Ovary (tissue), 9 donors: ENCODE results near the gene PRKCE. TPM values are rescaled to one million over a fixed set of nuclear protein-coding genes. Genes with fewer than 3 reads are reported as not detected.
A peak's percentile ranks its signal among the peaks of the same experiment; 100 is the strongest.

Experiments used
- DNase-seq, 5 donors: peaks; one replicate each; pipeline ENCODE4 v3.0.0-alpha.2; 2019 to 2020
- H3K27ac ChIP-seq, 2 donors: fragments of 200-600 bp; one replicate each; pipeline versions ENCODE4 v1.5.1 to v1.8.0; 2019 to 2022
- H3K27me3 ChIP-seq: fragments of 200-600 bp; one replicate; pipeline ENCODE4 v1.8.0; 2022
- H3K36me3 ChIP-seq: fragments of 200-600 bp; sonication (generic); one replicate; pipeline ENCODE4 v1.5.1; 2019
- H3K4me1 ChIP-seq: one replicate; pipeline ENCODE4 v1.8.1; 2013; ENCODE audit warnings: mild to moderate bottlenecking, moderate library complexity; ENCODE audit not compliant: insufficient read depth
- H3K4me3 ChIP-seq: fragments of 200-600 bp; sonication (generic); one replicate; pipeline ENCODE4 v1.5.1; 2017
- H3K9me3 ChIP-seq, 2 donors: fragments of 200-600 bp in 1 of 2; sonication (generic) in 1 of 2; one replicate each; pipeline versions ENCODE4 v1.5.1 to v1.8.1; 2013 to 2019; ENCODE audit warnings: mild to moderate bottlenecking in 1 of 2, moderate library complexity in 1 of 2
- EP300 ChIP-seq: sonication (generic); formaldehyde crosslinking; IDR thresholded peaks from one replicate; pipeline ENCODE4 v1.6.1; 2017; ENCODE audit warnings: antibody characterized with exemption
- POLR2A ChIP-seq: fragments of 450-650 bp; IDR thresholded peaks from one replicate; pipeline ENCODE4 v1.6.1; 2017; ENCODE audit warnings: antibody characterized with exemption, mild to moderate bottlenecking, moderate library complexity
- WGBS, 3 donors: extraction: QIAGEN DNeasy Blood & Tissue Kit in 1 of 3; methylation state at CpG; one replicate each; pipeline versions ENCODE4 v1.1.5 to v1.1.7; 2013 to 2017; 5-methylcytosine and 5-hydroxymethylcytosine counted together
- intact Hi-C, 4 donors: fragments of 100-400 bp; cut with DNase I; formaldehyde crosslinking; loops; one replicate each; pipeline versions ENCODE4 v1.11.0 to v1.15.1; 2022 to 2023
- polyA plus RNA-seq, 2 donors: library from polyadenylated mRNA; stranded (reverse); fragments of 200-250 nt in 1 of 2; fragments of 350-450 nt in 1 of 2; fragmentation: Illumina TruSeq in 1 of 2; extraction: RNeasy Lipid Tissue Mini Kit (QIAGEN cat#74804) in 1 of 2; gene quantifications; one replicate each; pipeline ENCODE4 v1.2.3, GENCODE V29; 2013 to 2014
- total RNA-seq, 7 donors: library from RNA; depleted of rRNA in 2 of 7; stranded (reverse); fragments of >200 nt in 2 of 7; fragmentation: NEBNext Ultra II Directional in 3 of 7; extraction: Animal tissue kit (Norgen Biotek cat#: 25700) in 3 of 7; gene quantifications; one replicate each; pipeline versions ENCODE4 v1.1.0 to v1.2.4, GENCODE V29; 2016 to 2023
- TF ChIP-seq, protein P1 (sequence below), 3 donors: fragments of 450-650 bp in 2 of 3; fragments of 200-600 bp in 1 of 3; IDR thresholded peaks; one replicate each; pipeline versions ENCODE4 v1.5.1 to v1.8.0; 2016 to 2022; ENCODE audit warnings: antibody characterized with exemption in 3 of 3, mild to moderate bottlenecking in 1 of 3
- donor health status: DM: no; HTN: no; CAD: no; lungs with moderate emphysema.
- donor health status: DM: no; HTN: no; CAD: no.
- donor health status: Bipolar disorder and iron deficiency.
- donor health status: DM: yes; HTN: yes; CAD: no.
- donor health status: DM: no; HTN: no; CAD: no.
- donor health status: DM: yes; HTN: yes; CAD: no.

PRKCE gene
- total and polyA plus RNA-seq, 9 donors: 3.1 to 22.8 (median 12.8) TPM

DNA sequence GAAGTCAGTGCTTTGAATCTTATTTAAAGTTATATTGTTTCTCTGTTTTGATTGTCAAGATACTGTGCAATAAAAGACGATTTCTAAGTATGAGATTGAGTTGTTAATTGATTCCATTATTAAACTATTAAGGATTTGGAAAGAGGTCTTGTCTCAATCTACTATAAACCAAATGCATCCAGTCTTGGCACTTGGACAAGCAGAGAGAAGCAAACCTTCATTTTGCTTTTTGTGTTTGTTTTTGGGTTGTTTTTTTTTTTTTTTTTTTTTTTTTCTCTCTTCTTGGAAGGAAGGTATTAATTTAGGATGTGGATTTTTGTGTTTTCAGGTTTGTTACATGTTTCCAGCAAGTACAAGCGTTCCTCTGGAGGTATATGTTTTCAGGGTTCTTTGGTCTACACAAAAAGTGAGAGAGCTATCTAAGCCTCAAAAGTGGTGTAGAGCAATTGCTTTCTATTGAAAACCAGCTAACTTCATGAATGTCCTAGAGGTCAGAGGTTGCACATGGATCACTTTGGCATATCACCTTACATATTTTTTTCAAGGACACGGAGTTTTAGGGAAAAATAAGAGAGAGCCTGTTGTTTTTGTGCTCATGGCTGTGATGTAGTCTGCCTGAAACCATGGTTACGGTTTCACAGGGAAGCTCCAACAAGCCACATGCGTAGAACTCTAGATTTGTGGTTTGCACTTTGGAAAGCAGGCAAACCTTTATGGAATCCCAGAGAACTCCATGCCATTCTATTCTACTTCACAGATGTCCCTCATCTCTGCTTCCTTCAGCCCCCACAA lies 1.8 kb downstream of the PRKCE start:
- no peak for DNase-seq
- WGBS, 3 donors: 43 to 57% (median 53%) methylated on average over 5 of the region's 5 CpGs
- TF ChIP-seq, protein P1, sequence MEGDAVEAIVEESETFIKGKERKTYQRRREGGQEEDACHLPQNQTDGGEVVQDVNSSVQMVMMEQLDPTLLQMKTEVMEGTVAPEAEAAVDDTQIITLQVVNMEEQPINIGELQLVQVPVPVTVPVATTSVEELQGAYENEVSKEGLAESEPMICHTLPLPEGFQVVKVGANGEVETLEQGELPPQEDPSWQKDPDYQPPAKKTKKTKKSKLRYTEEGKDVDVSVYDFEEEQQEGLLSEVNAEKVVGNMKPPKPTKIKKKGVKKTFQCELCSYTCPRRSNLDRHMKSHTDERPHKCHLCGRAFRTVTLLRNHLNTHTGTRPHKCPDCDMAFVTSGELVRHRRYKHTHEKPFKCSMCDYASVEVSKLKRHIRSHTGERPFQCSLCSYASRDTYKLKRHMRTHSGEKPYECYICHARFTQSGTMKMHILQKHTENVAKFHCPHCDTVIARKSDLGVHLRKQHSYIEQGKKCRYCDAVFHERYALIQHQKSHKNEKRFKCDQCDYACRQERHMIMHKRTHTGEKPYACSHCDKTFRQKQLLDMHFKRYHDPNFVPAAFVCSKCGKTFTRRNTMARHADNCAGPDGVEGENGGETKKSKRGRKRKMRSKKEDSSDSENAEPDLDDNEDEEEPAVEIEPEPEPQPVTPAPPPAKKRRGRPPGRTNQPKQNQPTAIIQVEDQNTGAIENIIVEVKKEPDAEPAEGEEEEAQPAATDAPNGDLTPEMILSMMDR (IDR thresholded peaks at IDR 0.05): no peak
- no peak for TF ChIP-seq POLR2A
- H3K36me3 ChIP-seq: no peaks in the 10 kb centered on the region
- intact Hi-C loops: no loop called here
- H3K4me3 ChIP-seq: peak overlapping the region; percentile 88
- H3K9me3 ChIP-seq: no peaks in the 10 kb centered on the region
- peaks cover 6% of the 10 kb centered on the region for H3K4me1 ChIP-seq
- no peaks in the 10 kb centered on the region for H3K27me3 ChIP-seq
- H3K27ac ChIP-seq: no peak overlapping the region

DNA sequence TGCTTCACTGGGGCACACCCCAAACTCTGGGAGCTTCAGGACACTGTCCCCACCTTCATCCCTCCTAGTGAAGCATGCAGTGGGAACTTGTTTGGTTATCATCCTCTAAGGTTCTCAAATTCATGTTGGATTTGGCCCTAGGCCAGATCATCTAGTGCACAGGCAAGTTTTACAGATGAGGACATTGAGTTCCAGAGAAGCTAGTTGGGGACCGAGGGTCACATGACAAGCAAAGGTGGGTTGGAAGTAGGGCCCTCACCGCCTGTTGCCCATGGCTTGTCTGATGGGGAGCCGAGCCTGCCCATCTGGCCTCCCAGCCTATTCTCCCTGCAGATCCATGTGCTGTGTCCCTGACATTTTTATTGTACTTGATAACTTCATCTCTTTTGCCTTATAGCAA lies 2.8 kb downstream of the PRKCE start:
- H3K27ac ChIP-seq: no peak overlapping the region
- H3K4me3 ChIP-seq: no peak overlapping the region
- no peak for TF ChIP-seq POLR2A
- TF ChIP-seq, protein P1 (IDR thresholded peaks at IDR 0.05): no peak
- TF ChIP-seq EP300: no peak
- intact Hi-C loops: no loop called here
- no peaks in the 10 kb centered on the region for H3K36me3 ChIP-seq
- 87 to 91% (median 88%) methylated on average over 3 of the region's 3 CpGs for WGBS, 3 donors
- no peak for DNase-seq
- no peaks in the 10 kb centered on the region for H3K9me3 ChIP-seq
- H3K4me1 ChIP-seq: peaks cover 6% of the 10 kb centered on the region
- no peaks in the 10 kb centered on the region for H3K27me3 ChIP-seq

DNA sequence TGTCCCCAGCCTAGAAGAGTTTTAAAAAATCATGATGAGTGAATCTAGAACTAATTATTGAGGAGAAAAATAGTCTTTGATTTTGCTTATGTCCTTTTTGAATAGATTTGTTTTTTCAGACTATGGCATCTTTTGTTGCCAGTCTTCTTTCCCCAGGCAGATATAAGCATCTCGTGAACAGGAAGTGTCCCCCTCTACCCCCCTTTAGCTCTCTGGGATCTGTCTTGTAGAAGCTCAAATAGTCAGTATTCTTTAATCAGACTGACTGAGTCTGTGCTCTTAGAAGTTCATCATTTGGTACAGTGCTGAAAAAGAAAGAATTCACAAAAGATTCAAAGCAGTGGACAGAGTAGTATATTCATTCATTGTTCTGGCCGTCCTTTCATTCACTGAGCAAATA lies 10.4 kb downstream of the PRKCE start:
- intact Hi-C loops: no loop called here
- Histone ChIP-seq H3K27ac (no peak overlapping the region), H3K9me3 (no peaks in the 10 kb centered on the region), H3K4me1 (peaks cover 2% of the 10 kb centered on the region), H3K4me3 (no peak overlapping the region), H3K27me3 (no peaks in the 10 kb centered on the region), H3K36me3 (no peaks in the 10 kb centered on the region)
- WGBS, 3 donors: 83 to 91% (median 84%) methylated on average over 2 of the region's 2 CpGs
- no peak for DNase-seq
- TF ChIP-seq, protein P1 (IDR thresholded peaks at IDR 0.05): no peak
- TF ChIP-seq EP300 (no peak), POLR2A (no peak)

DNA sequence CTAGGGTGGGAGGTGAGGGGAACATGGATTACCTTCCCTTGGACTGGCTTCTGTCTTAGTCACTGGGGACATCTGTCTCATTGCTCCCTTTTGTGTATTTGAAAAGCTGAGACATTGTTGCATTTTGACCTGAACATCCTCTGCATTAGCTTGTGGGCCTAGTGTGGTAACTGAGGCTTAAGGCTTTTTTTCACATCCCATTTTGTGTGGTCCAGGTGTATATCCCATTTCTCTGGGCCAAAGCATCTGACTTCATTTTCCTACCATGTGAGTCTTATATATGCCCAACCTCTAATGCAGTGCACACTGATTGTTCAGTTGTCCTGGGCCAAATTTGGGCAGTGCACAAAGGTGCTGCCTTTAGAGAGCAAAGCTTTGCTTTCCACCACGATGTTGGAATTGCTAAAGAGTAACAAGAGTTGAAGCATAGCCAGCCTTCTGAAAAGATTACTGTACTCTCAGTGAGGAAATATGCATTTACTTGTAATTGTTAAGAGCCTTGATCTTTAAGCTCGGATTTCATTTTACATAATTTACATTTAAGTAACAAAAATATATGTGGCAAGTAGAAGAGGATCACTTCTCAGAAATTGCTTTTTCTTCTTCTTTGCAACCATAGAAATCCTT lies 13.3 kb downstream of the PRKCE start:
- Histone ChIP-seq H3K36me3 (no peaks in the 10 kb centered on the region), H3K27ac (no peak overlapping the region)

More for the DNA sequence above, 13.3 kb downstream of the PRKCE start:
- Histone ChIP-seq H3K4me3 (no peak overlapping the region), H3K4me1 (peaks cover 6% of the 10 kb centered on the region), H3K9me3 (no peaks in the 10 kb centered on the region), H3K27me3 (no peaks in the 10 kb centered on the region)
- intact Hi-C loops: no loop called here
- TF ChIP-seq, protein P1 (IDR thresholded peaks at IDR 0.05): no peak
- TF ChIP-seq EP300 (no peak), POLR2A (no peak)
- WGBS, 3 donors: 31 to 34% (median 32%) methylated on average over 2 of the region's 2 CpGs
- DNase-seq: no peak
